Effector memory CD4-positive, alpha-beta T cell (primary cell): ENCODE measurements around the gene TYMS.

Source experiments
- DNase-seq, 3 donors: peaks; one replicate each; pipeline ENCODE4 v3.0.0-alpha.2; 2020
- H3K27ac ChIP-seq: 2 replicates; pipeline ENCODE4 v1.7.0; 2013; ENCODE audit warnings: mild to moderate bottlenecking, low read length, moderate library complexity; ENCODE audit not compliant: insufficient read depth, poor library complexity, severe bottlenecking
- H3K27me3 ChIP-seq: replicated peaks from 2 replicates; pipeline ENCODE4 v1.7.0; 2013; ENCODE audit warnings: mild to moderate bottlenecking, low read length; ENCODE audit not compliant: insufficient read depth, control insufficient read depth, poor library complexity, severe bottlenecking
- H3K36me3 ChIP-seq: 2 replicates; pipeline ENCODE4 v1.7.0; 2013; ENCODE audit warnings: mild to moderate bottlenecking, low read length, moderate library complexity; ENCODE audit not compliant: control insufficient read depth, insufficient read depth
- H3K4me1 ChIP-seq: 2 replicates; pipeline ENCODE4 v1.7.0; 2013; ENCODE audit warnings: low read length, mild to moderate bottlenecking; ENCODE audit not compliant: control insufficient read depth, insufficient read depth, poor library complexity, severe bottlenecking
- H3K4me3 ChIP-seq: 2 replicates; pipeline ENCODE4 v1.7.0; 2013; ENCODE audit warnings: low read length, low read depth, mild to moderate bottlenecking; ENCODE audit not compliant: insufficient read depth, poor library complexity, severe bottlenecking
- H3K9me3 ChIP-seq: 2 replicates; pipeline ENCODE4 v1.7.0; 2013; ENCODE audit warnings: mild to moderate bottlenecking, low read length, moderate library complexity; ENCODE audit not compliant: control insufficient read depth

Gene TYMS

GRCh38 chr18:644395-645004 is 13.0 kb upstream of the TYMS start:
- no peak for DNase-seq
- no peaks in the 10 kb centered on the region for H3K9me3 ChIP-seq
- H3K27ac ChIP-seq = no peak overlapping the region
- H3K36me3 ChIP-seq = no peaks in the 10 kb centered on the region
- H3K4me3 ChIP-seq = no peak overlapping the region
- no peaks in the 10 kb centered on the region for H3K27me3 ChIP-seq
- no peaks in the 10 kb centered on the region for H3K4me1 ChIP-seq

- DNase-seq = no peak
- Histone ChIP-seq H3K27me3 (no peaks in the 10 kb centered on the region), H3K4me1 (no peaks in the 10 kb centered on the region), H3K36me3 (no peaks in the 10 kb centered on the region), H3K9me3 (no peaks in the 10 kb centered on the region), H3K4me3 (no peak overlapping the region), H3K27ac (no peak overlapping the region)
Measured at GRCh38 chr18:647304-647703, 10.1 kb upstream of the TYMS start.

- H3K9me3 ChIP-seq = no peaks in the 10 kb centered on the region
- H3K27ac ChIP-seq = no peak overlapping the region
- H3K4me1 ChIP-seq = no peaks in the 10 kb centered on the region
- no peak overlapping the region for H3K4me3 ChIP-seq
- H3K27me3 ChIP-seq = no peaks in the 10 kb centered on the region
- DNase-seq = no peak
- no peaks in the 10 kb centered on the region for H3K36me3 ChIP-seq
Measured at GRCh38 chr18:649341-649740, 8.1 kb upstream of the TYMS start.

GRCh38 chr18:650428-650858 is 7.0 kb upstream of the TYMS start:
- Histone ChIP-seq H3K27me3 (no peaks in the 10 kb centered on the region), H3K4me3 (no peak overlapping the region), H3K9me3 (no peaks in the 10 kb centered on the region), H3K27ac (no peak overlapping the region), H3K4me1 (no peaks in the 10 kb centered on the region), H3K36me3 (no peaks in the 10 kb centered on the region)
- DNase-seq = no peak

- Histone ChIP-seq H3K4me1 (peaks cover 2% of the 10 kb centered on the region), H3K4me3 (no peak overlapping the region), H3K27ac (no peak overlapping the region), H3K36me3 (no peaks in the 10 kb centered on the region), H3K27me3 (no peaks in the 10 kb centered on the region), H3K9me3 (no peaks in the 10 kb centered on the region)
- DNase-seq = no peak
Measured at GRCh38 chr18:652131-652530, 5.3 kb upstream of the TYMS start.

- no peaks in the 10 kb centered on the region for H3K9me3 ChIP-seq
- no peak for DNase-seq
- H3K27ac ChIP-seq = no peak overlapping the region
- peaks cover 6% of the 10 kb centered on the region for H3K4me1 ChIP-seq
- no peak overlapping the region for H3K4me3 ChIP-seq
- no peaks in the 10 kb centered on the region for H3K36me3 ChIP-seq
- H3K27me3 ChIP-seq = no peaks in the 10 kb centered on the region
Measured at GRCh38 chr18:653512-653911, 3.9 kb upstream of the TYMS start.

GRCh38 chr18:654601-655000 is 2.9 kb upstream of the TYMS start:
- peaks cover 10% of the 10 kb centered on the region for H3K4me1 ChIP-seq
- H3K27ac ChIP-seq = no peak overlapping the region
- H3K36me3 ChIP-seq = no peaks in the 10 kb centered on the region
- no peaks in the 10 kb centered on the region for H3K27me3 ChIP-seq
- H3K4me3 ChIP-seq = no peak overlapping the region
- DNase-seq = no peak
- no peaks in the 10 kb centered on the region for H3K9me3 ChIP-seq

- Histone ChIP-seq H3K9me3 (no peaks in the 10 kb centered on the region), H3K27me3 (no peaks in the 10 kb centered on the region), H3K36me3 (no peaks in the 10 kb centered on the region), H3K4me1 (peaks cover 10% of the 10 kb centered on the region), H3K4me3 (no peak overlapping the region), H3K27ac (no peak overlapping the region)
- no peak for DNase-seq
Measured at GRCh38 chr18:655445-655844, 2.0 kb upstream of the TYMS start.

- Histone ChIP-seq H3K4me1 (peaks cover 10% of the 10 kb centered on the region), H3K27me3 (no peaks in the 10 kb centered on the region), H3K9me3 (no peaks in the 10 kb centered on the region), H3K36me3 (no peaks in the 10 kb centered on the region), H3K27ac (no peak overlapping the region), H3K4me3 (peak overlapping the region; percentile 82)
- DNase-seq = peak in 2 of 3 donors; percentile 16 to 25
Measured at GRCh38 chr18:658001-658946, 821 bp downstream of the TYMS start.

GRCh38 chr18:658947-659533 is 1.6 kb downstream of the TYMS start:
- no peak overlapping the region for H3K27ac ChIP-seq
- no peaks in the 10 kb centered on the region for H3K27me3 ChIP-seq
- H3K36me3 ChIP-seq = no peaks in the 10 kb centered on the region
- peaks cover 10% of the 10 kb centered on the region for H3K4me1 ChIP-seq
- H3K4me3 ChIP-seq = peak overlapping the region; percentile 82
- no peaks in the 10 kb centered on the region for H3K9me3 ChIP-seq
- DNase-seq = no peak
